DLD1 (cell line): Measurements from ENCODE around the gene DBNL.

Experiments
- in situ Hi-C: cut with HindIII; loops from 2 replicates; pipeline ENCODE4 v1.10.0; 2017; ENCODE audit warnings: low sequenced_read_pairs

DBNL gene

GRCh38 chr7:44096326-44096881, 51.9 kb downstream of the DBNL start:
- in situ Hi-C loops, result no loop called here

- in situ Hi-C loops, result no loop called here
Measured at GRCh38 chr7:44097064-44097932, 52.8 kb downstream of the DBNL start.

- in situ Hi-C loops, result no loop called here
Measured at GRCh38 chr7:44098092-44099068, 53.9 kb downstream of the DBNL start.

- in situ Hi-C loops, result no loop called here
Measured at GRCh38 chr7:44099669-44100068, 55.2 kb downstream of the DBNL start.

- in situ Hi-C loops, result no loop called here
Measured at GRCh38 chr7:44100458-44101302, 56.2 kb downstream of the DBNL start.

- in situ Hi-C loops, result no loop called here
Measured at GRCh38 chr7:44101303-44101965, 56.9 kb downstream of the DBNL start.

- in situ Hi-C loops, result no loop called here
Measured at GRCh38 chr7:44101966-44102845, 57.7 kb downstream of the DBNL start.

- in situ Hi-C loops, result no loop called here
Measured at GRCh38 chr7:44102846-44103565, 58.5 kb downstream of the DBNL start.

GRCh38 chr7:44103566-44103922, 59.0 kb downstream of the DBNL start:
- in situ Hi-C loops, result no loop called here

- in situ Hi-C loops, result no loop called here
Measured at GRCh38 chr7:44103923-44104859, 59.7 kb downstream of the DBNL start, which contains the start of gene AEBP1. Gene AEBP1, plus strand, starts transcription at chr7:44104345. Its CDS starts 321 bp downstream, at chr7:44104666.

GRCh38 chr7:44104860-44105771, 60.6 kb downstream of the DBNL start:
- in situ Hi-C loops, result no loop called here

GRCh38 chr7:44105832-44106231, 61.3 kb downstream of the DBNL start:
- in situ Hi-C loops, result no loop called here

GRCh38 chr7:44106311-44107065, 62.0 kb downstream of the DBNL start:
- in situ Hi-C loops, result no loop called here

- in situ Hi-C loops, result no loop called here
Measured at GRCh38 chr7:44107116-44107960, 62.8 kb downstream of the DBNL start.
